ENCODE data around the gene KCNQ1.

Gene KCNQ1

DNA sequence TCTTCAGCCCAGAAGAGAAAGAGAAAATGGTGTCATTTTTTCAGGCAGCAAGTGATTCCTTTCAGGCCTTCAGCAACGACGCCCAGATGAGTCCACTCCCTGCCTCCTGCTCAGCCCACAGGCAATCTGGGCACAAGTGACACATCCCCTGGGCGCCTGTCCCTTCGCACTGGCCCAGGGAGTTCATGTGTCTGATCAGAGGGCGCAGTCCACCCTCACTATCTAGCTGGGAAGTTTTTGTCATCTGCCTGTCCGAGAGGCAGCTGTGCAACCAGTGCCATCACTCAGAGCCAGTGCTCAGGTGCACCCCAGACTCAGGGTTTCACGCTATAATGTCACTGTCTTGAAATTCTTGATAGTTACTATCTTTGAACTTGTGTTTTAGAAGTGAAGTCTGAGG is 256.4 kb downstream of the KCNQ1 start:
- Histone ChIP-seq H3K27ac (ENCODE audit: low read depth, low read length) (peak overlapping the region; percentile 89), H3K27me3 (ENCODE audit: control insufficient read depth, insufficient read depth, low read length) (no peaks in the 10 kb centered on the region), H3K36me3 (ENCODE audit: control insufficient read depth, insufficient read depth, low read length) (no peaks in the 10 kb centered on the region), H3K4me3 (ENCODE audit: low read length) (no peak overlapping the region), H3K9ac (ENCODE audit: low read length) (no peak overlapping the region), H3K4me1 (ENCODE audit: control insufficient read depth, insufficient read depth, low read length) (peaks cover 5% of the 10 kb centered on the region)

DNA sequence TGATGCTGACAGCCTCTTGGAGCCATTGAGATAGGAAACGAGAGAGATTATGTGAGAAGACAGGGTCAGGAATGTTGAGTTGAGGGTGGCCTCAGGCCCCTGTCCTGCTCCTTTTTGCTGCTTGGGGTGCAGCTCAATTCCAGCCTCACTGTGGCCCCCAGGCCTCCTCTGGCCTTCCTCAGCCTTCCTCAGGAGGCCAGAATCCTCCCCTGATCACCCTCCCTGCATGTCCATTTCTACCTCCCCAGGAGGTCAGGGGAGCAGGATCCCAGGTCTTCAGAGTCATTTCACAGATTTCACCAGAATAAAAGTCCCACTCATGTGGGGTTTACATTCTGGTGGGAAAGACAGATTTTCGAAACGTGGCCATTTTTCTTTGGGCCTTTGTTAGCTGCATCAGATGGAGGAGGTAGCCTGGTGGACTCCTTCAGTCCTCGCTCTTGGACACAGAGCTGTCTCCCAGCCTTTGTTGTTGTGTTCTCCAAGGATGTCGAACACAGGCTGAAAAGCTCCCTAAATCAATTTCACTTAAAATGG is 257.2 kb downstream of the KCNQ1 start:
- H3K4me1 ChIP-seq (ENCODE audit: control insufficient read depth, insufficient read depth, low read length): peaks cover 5% of the 10 kb centered on the region
- H3K36me3 ChIP-seq (ENCODE audit: control insufficient read depth, insufficient read depth, low read length): no peaks in the 10 kb centered on the region
- no peak overlapping the region for H3K4me3 ChIP-seq (ENCODE audit: low read length)
- H3K9ac ChIP-seq (ENCODE audit: low read length): no peak overlapping the region
- no peak overlapping the region for H3K27ac ChIP-seq (ENCODE audit: low read depth, low read length)
- H3K27me3 ChIP-seq (ENCODE audit: control insufficient read depth, insufficient read depth, low read length): no peaks in the 10 kb centered on the region

DNA sequence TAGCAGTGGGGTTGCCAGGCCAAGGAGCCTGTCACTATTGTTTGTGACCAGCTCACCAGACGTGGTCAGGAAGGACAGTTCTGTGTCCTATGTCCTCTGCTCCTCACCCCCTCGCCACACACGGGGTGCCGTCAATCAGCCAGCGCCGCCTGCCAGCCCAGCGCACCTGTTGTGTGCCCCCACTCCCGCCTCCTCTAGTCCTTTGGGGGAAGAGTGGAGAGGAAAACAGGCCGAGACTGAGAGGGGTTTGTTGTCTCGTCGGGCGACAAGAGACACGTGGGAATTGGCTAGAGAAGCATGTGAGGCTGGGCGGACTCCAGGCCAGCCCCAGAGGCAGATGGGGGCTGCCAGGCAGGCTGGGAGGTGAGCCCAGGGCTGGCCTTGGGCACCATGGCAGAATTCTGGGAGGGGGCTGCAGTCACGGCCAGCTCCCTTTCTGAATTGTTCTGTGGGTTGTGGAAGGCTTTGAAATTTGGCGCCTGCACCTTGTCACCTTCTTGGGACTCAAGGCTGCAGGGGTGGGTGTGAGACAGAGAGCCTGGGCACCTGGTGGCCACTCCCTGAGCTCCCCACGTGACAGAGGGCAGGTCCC is 258.1 kb downstream of the KCNQ1 start:
- Histone ChIP-seq H3K27ac (ENCODE audit: low read depth, low read length) (no peak overlapping the region), H3K27me3 (ENCODE audit: control insufficient read depth, insufficient read depth, low read length) (no peaks in the 10 kb centered on the region), H3K4me1 (ENCODE audit: control insufficient read depth, insufficient read depth, low read length) (peaks cover 6% of the 10 kb centered on the region), H3K36me3 (ENCODE audit: control insufficient read depth, insufficient read depth, low read length) (no peaks in the 10 kb centered on the region), H3K9ac (ENCODE audit: low read length) (no peak overlapping the region), H3K4me3 (ENCODE audit: low read length) (no peak overlapping the region)

DNA sequence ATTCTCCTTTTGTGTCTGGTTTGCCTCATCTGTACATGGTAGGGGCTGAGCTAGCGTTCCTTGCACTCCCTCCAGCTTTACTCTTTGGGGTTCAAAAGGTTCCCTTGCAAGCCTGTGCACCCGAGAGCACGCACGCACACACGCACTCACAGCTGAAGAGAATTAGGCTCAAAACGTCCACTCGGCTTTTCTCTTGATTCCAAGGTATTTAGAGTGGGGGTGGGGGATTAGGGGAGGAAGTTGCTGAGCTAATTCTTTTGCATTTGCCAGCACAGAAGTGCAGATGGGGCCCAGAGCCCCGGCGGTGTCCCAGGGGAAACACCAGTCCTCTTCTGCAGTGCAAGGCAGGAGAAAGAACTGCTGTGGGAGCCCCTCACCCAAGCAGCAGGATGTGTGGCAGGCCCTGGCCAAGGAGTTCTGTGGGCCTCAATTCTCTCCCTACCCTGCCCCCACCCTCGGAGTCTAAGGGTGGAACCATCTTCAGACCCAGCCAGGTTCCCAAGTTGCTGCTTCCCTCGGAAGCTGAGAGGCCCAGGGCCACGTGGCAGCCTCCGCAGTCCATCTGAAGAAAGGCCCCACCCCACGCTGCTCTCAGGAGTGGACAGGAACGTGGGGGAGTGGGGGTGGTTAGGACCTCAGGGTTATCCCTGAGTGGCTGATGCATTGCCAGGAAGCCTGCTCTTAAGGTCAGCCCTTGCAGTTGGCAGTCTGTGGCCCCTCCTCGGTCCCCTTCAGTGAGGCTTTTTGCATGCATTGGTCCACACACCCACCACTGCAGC is 258.7 kb downstream of the KCNQ1 start:
- Histone ChIP-seq H3K4me3 (ENCODE audit: low read length) (no peak overlapping the region), H3K4me1 (ENCODE audit: control insufficient read depth, insufficient read depth, low read length) (peaks cover 13% of the 10 kb centered on the region), H3K27me3 (ENCODE audit: control insufficient read depth, insufficient read depth, low read length) (no peaks in the 10 kb centered on the region), H3K36me3 (ENCODE audit: control insufficient read depth, insufficient read depth, low read length) (no peaks in the 10 kb centered on the region), H3K9ac (ENCODE audit: low read length) (no peak overlapping the region), H3K27ac (ENCODE audit: low read depth, low read length) (no peak overlapping the region)

DNA sequence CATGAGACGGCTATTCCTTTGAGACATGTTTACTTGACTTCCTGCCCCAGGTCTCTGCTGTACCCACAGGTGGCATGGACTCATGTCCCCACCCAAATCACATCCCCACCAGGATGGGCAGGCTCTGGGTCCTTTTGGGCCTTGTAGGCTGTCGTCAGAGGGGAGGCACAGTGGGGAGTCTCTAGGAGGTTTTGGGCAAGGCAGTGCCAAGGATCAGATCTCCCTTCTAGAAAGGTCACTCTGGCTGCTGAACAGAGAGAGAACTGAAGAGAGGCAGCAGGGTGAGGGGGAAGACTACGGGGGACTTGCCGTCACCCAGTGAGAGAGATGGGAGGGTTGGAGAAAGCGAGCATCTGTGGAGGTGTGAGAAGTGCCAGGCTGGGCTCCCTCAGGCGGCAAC is 259.5 kb downstream of the KCNQ1 start:
- no peak overlapping the region for H3K9ac ChIP-seq (ENCODE audit: low read length)
- no peaks in the 10 kb centered on the region for H3K27me3 ChIP-seq (ENCODE audit: control insufficient read depth, insufficient read depth, low read length)
- no peak overlapping the region for H3K4me3 ChIP-seq (ENCODE audit: low read length)
- H3K36me3 ChIP-seq (ENCODE audit: control insufficient read depth, insufficient read depth, low read length): no peaks in the 10 kb centered on the region
- no peak overlapping the region for H3K27ac ChIP-seq (ENCODE audit: low read depth, low read length)
- peaks cover 15% of the 10 kb centered on the region for H3K4me1 ChIP-seq (ENCODE audit: control insufficient read depth, insufficient read depth, low read length)

DNA sequence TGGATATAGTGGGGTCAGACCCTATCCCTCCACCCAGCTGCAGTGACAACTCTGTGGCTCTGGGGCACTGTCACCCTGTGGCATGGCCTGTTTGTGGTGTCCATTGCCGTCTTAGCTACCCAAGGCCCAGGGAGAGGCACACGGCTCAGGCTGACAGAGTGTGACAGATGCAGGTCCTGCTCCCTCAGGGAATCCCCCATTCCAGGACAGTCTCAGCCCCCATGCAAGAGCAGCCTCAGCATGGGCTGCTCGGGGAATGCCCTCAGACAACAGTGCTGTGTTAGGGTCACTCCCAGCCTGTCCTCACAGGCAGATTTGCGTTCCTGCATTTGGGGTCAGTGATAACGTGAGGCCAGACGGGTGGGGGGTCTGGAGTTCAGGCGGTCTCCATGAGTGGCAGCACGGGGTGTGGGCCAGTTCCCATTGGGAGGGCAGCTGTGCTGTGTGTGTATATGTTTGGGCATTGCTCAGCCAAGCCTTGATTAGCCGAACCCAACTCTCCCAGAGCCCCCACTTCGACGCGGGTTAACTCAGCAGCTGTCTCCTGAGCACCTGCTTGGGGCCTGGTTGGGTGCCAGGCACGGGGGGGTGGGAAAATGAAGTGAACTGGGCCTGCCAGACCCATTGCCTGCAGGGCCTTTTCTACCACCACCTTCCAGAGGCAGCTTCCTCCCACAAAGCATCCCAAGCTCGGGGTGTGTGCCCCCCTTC is 260.2 kb downstream of the KCNQ1 start:
- Histone ChIP-seq H3K27ac (ENCODE audit: low read depth, low read length) (no peak overlapping the region), H3K36me3 (ENCODE audit: control insufficient read depth, insufficient read depth, low read length) (no peaks in the 10 kb centered on the region)

DNA sequence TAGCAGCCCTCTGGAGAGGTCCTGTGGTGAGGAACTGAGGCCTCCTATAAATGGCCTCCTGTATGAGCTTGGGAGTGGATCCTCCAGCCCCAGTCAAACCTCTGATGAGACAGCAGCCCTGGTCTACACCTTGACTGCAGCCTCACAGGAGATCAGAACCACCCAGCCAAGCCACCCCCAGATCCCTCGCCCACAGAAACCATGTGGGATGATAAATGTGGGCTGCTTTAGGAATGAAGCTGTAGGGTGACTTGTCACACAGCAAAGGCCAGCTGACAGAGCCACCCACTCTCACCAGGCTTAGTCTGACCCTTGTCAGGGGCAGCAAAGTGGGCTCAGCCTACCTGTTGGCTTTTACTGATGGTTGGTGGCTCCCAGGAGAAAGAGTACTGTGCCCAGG is 261.5 kb downstream of the KCNQ1 start:
- Histone ChIP-seq H3K4me1 (ENCODE audit: control insufficient read depth, insufficient read depth, low read length) (peaks cover 13% of the 10 kb centered on the region), H3K9ac (ENCODE audit: low read length) (no peak overlapping the region), H3K4me3 (ENCODE audit: low read length) (no peak overlapping the region), H3K36me3 (ENCODE audit: control insufficient read depth, insufficient read depth, low read length) (no peaks in the 10 kb centered on the region), H3K27me3 (ENCODE audit: control insufficient read depth, insufficient read depth, low read length) (no peaks in the 10 kb centered on the region), H3K27ac (ENCODE audit: low read depth, low read length) (no peak overlapping the region)

More for the DNA sequence above, 260.2 kb downstream of the KCNQ1 start:
- H3K4me3 ChIP-seq (ENCODE audit: low read length): no peak overlapping the region
- peaks cover 18% of the 10 kb centered on the region for H3K4me1 ChIP-seq (ENCODE audit: control insufficient read depth, insufficient read depth, low read length)
- H3K27me3 ChIP-seq (ENCODE audit: control insufficient read depth, insufficient read depth, low read length): no peaks in the 10 kb centered on the region
- no peak overlapping the region for H3K9ac ChIP-seq (ENCODE audit: low read length)

DNA sequence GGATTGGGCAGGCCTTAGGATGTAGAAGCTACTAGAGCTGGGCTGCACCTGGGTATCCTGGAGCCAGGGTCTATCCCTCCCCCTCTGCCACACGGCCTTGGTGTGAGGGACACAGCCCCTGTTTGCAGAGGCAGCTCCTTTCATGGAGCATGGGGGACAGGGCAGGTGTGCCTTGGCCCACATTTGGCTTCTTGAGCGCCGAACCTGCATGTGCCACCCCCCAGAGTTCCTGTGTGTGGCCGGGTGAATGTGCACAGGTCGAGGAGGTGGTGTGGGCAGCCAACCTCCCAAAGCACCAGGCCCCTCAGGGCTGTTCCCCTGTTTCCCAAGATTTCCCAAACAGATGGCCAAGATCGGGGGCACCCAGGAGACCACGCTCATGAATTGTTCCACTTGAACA is 262.9 kb downstream of the KCNQ1 start:
- H3K4me3 ChIP-seq (ENCODE audit: low read length): no peak overlapping the region
- no peaks in the 10 kb centered on the region for H3K27me3 ChIP-seq (ENCODE audit: control insufficient read depth, insufficient read depth, low read length)
- no peaks in the 10 kb centered on the region for H3K36me3 ChIP-seq (ENCODE audit: control insufficient read depth, insufficient read depth, low read length)
- H3K4me1 ChIP-seq (ENCODE audit: control insufficient read depth, insufficient read depth, low read length): peaks cover 13% of the 10 kb centered on the region
- H3K9ac ChIP-seq (ENCODE audit: low read length): no peak overlapping the region
- peak overlapping the region; percentile 91 for H3K27ac ChIP-seq (ENCODE audit: low read depth, low read length)

DNA sequence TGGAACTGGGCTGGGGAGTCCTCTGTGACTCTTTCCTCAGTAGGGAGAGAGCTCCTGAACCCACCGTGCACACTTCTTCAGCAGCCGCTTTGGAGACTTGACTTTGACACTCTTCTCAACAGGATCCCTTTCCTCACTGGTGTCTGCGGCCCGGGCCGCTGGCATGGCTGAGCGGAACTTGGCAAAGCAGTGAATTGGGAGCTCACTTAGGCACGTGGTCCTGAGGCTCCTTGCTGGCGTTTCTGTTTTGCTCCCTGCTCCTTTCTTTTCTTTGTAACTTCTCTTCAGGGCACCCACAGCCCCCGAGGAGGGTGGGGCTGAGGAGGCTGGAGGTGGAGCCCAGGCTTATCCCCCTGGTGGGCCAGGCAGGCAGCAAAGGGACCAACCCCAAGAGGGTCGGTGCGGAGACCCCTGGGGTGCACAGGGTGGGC is 263.4 kb downstream of the KCNQ1 start:
- H3K4me3 ChIP-seq (ENCODE audit: low read length): no peak overlapping the region
- no peaks in the 10 kb centered on the region for H3K36me3 ChIP-seq (ENCODE audit: control insufficient read depth, insufficient read depth, low read length)
- no peak overlapping the region for H3K9ac ChIP-seq (ENCODE audit: low read length)
- peak overlapping the region; percentile 91 for H3K27ac ChIP-seq (ENCODE audit: low read depth, low read length)
- H3K27me3 ChIP-seq (ENCODE audit: control insufficient read depth, insufficient read depth, low read length): no peaks in the 10 kb centered on the region
- H3K4me1 ChIP-seq (ENCODE audit: control insufficient read depth, insufficient read depth, low read length): peaks cover 13% of the 10 kb centered on the region

DNA sequence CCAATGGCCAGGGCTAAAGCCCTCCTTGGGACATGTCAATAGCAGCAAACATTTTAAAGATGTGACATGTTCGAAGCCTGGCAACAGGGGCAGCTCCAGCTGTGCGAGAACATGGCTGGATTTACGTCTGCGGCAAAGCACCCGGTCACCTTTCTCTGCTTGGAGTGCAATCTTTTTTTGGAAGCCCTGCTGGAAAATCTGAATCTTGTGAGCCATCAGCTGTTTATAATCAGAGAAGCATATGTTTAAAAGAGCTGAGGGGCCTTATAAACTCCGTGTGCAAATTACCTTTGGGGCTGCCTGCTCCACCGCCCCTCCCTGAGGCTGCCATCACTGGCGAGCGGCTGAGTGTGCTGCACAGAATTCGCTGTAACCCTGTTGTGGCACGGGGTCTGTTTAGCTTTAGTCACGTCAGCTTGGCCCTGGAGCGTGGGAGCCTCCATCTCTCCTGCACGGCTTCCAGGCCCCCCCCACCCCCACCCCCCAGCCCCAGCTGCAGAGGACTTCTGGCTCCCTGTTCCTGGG is 264.0 kb downstream of the KCNQ1 start:
- no peak overlapping the region for H3K9ac ChIP-seq (ENCODE audit: low read length)
- H3K27ac ChIP-seq (ENCODE audit: low read depth, low read length): peak overlapping the region; percentile 91
- H3K27me3 ChIP-seq (ENCODE audit: control insufficient read depth, insufficient read depth, low read length): no peaks in the 10 kb centered on the region
- H3K36me3 ChIP-seq (ENCODE audit: control insufficient read depth, insufficient read depth, low read length): no peaks in the 10 kb centered on the region
- no peak overlapping the region for H3K4me3 ChIP-seq (ENCODE audit: low read length)
- peaks cover 13% of the 10 kb centered on the region for H3K4me1 ChIP-seq (ENCODE audit: control insufficient read depth, insufficient read depth, low read length)

DNA sequence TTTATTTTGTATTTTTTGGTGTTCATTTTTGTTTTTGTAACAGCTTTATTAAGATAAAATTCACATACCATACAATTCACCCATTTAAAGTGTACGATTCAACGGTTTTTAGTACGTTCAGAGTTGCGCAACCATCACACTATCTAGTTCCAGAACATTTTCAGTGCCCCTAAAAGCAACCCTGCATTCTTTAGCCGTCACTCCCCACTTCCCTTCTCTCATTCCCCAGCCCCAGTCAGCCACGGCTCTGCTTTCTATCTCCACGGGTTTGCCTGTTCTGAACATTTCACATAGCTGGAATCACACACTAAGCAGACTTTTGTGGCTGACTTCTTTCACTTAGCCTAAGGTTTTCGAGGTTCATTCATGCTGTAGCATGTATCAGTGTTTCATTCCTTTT is 264.6 kb downstream of the KCNQ1 start:
- Histone ChIP-seq H3K9ac (ENCODE audit: low read length) (no peak overlapping the region), H3K4me1 (ENCODE audit: control insufficient read depth, insufficient read depth, low read length) (peaks cover 13% of the 10 kb centered on the region), H3K36me3 (ENCODE audit: control insufficient read depth, insufficient read depth, low read length) (no peaks in the 10 kb centered on the region), H3K4me3 (ENCODE audit: low read length) (peak overlapping the region; percentile 6), H3K27ac (ENCODE audit: low read depth, low read length) (peak overlapping the region; percentile 64), H3K27me3 (ENCODE audit: control insufficient read depth, insufficient read depth, low read length) (no peaks in the 10 kb centered on the region)

DNA sequence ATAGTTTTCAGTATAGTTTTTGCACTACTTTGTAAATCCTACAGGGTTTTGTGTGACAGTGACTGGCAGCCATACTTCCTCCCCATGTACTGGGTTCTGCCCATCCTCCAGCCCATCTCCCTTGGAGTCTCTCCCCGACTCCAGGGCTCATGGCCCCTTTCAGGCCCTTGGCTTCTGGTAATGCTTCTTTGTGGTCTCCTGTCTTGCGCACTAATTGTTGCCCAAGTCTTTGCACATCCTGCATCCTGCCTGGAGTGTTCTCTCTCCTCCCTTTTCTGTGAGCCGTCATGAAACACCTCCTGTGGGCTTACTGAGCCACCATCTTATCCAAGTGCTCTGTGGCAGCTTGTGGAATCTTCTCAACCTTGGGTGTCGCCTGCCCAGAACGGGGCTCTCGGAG is 266.4 kb downstream of the KCNQ1 start:
- Histone ChIP-seq H3K9ac (ENCODE audit: low read length) (no peak overlapping the region), H3K27ac (ENCODE audit: low read depth, low read length) (no peak overlapping the region), H3K36me3 (ENCODE audit: control insufficient read depth, insufficient read depth, low read length) (no peaks in the 10 kb centered on the region), H3K4me1 (ENCODE audit: control insufficient read depth, insufficient read depth, low read length) (peaks cover 13% of the 10 kb centered on the region), H3K27me3 (ENCODE audit: control insufficient read depth, insufficient read depth, low read length) (no peaks in the 10 kb centered on the region), H3K4me3 (ENCODE audit: low read length) (no peak overlapping the region)
